Measurements from ENCODE around the gene FCAMR.

The FCAMR gene, protein sequence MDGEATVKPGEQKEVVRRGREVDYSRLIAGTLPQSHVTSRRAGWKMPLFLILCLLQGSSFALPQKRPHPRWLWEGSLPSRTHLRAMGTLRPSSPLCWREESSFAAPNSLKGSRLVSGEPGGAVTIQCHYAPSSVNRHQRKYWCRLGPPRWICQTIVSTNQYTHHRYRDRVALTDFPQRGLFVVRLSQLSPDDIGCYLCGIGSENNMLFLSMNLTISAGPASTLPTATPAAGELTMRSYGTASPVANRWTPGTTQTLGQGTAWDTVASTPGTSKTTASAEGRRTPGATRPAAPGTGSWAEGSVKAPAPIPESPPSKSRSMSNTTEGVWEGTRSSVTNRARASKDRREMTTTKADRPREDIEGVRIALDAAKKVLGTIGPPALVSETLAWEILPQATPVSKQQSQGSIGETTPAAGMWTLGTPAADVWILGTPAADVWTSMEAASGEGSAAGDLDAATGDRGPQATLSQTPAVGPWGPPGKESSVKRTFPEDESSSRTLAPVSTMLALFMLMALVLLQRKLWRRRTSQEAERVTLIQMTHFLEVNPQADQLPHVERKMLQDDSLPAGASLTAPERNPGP

DNA sequence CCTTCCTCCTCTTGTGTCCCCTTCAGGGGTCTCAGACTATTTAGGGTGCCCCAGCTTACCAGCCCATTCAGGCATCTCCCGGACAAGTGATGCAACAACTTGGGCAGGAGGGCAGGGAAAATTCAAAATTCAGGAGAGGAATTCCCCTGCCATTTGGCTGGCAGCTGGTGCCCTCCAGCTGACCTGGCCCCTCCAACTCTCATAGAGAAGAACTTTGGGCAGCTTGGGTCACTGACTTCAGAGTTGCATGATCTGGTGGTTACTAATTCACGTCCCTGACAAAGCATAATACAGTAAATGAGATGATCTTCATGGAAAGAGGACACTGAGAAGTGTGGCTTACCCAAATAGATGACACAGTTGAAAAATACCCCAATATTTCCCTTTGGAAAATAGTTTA lies at the start of gene FCAMR:
FCAMR (minus strand) TSS at position 15 of the 400 bp plus-strand sequence. CDS start 335 bp downstream, outside the sequence.
- Histone ChIP-seq H3K9me3 (ENCODE audit: control insufficient read depth in 1 of 2, low read length in 2 of 2) (no peaks in the 10 kb centered on the region), H3K4me1 (ENCODE audit: control insufficient read depth in 1 of 2, insufficient read depth in 2 of 2, low read length in 2 of 2) (peaks cover 83 to 89% of the 10 kb centered on the region in 2 donors), H3K27ac (ENCODE audit: low read depth, low read length) (peak within 1 kb of the TSS; percentile 76), H3K4me3 (ENCODE audit: low read depth in 1 of 2, low read length in 2 of 2) (peak within 1 kb of the TSS in 1 of 2 donors; percentile 31), H3K36me3 (ENCODE audit: control insufficient read depth in 1 of 2, insufficient read depth in 2 of 2, low read length in 2 of 2) (no peaks in the 10 kb centered on the region), H3K9ac (ENCODE audit: low read depth in 1 of 2, low read length in 2 of 2) (peak within 1 kb of the TSS in 1 of 2 donors; percentile 22), H3K27me3 (ENCODE audit: control insufficient read depth in 1 of 2, insufficient read depth in 2 of 2, low read length in 2 of 2) (no peaks in the 10 kb centered on the region)

DNA sequence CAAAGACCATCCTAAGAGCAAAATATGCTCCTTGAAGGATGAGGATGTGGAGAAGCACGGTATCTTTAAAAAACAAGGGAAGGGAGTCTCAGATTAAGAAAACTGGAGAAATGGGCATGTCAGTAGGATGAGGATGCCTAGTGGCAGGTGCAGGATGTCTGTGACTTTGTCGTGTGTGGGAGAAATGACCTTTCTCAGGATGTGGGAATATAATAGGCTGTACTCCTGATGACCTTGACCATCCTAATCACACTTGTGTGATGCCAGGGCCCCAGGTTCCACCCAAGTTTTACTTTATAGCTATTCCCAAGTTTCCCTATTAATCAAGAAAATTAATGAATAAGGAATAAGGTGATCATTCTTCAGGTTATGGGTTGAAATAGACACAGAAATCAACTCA lies 49.4 kb upstream of the FCAMR start:
- no peaks in the 10 kb centered on the region for H3K9me3 ChIP-seq (ENCODE audit: control insufficient read depth in 1 of 2, low read length in 2 of 2)
- H3K4me1 ChIP-seq (ENCODE audit: control insufficient read depth in 1 of 2, insufficient read depth in 2 of 2, low read length in 2 of 2): peaks cover 53 to 68% of the 10 kb centered on the region in 2 donors
- H3K36me3 ChIP-seq (ENCODE audit: control insufficient read depth in 1 of 2, insufficient read depth in 2 of 2, low read length in 2 of 2): peaks cover 8 to 25% of the 10 kb centered on the region in 2 donors
- H3K4me3 ChIP-seq (ENCODE audit: low read depth in 1 of 2, low read length in 2 of 2): no peak overlapping the region
- H3K9ac ChIP-seq (ENCODE audit: low read depth in 1 of 2, low read length in 2 of 2): no peak overlapping the region
- H3K27ac ChIP-seq (ENCODE audit: low read depth, low read length): no peak overlapping the region
- peaks cover 0 to 3% of the 10 kb centered on the region in 2 donors for H3K27me3 ChIP-seq (ENCODE audit: control insufficient read depth in 1 of 2, insufficient read depth in 2 of 2, low read length in 2 of 2)

DNA sequence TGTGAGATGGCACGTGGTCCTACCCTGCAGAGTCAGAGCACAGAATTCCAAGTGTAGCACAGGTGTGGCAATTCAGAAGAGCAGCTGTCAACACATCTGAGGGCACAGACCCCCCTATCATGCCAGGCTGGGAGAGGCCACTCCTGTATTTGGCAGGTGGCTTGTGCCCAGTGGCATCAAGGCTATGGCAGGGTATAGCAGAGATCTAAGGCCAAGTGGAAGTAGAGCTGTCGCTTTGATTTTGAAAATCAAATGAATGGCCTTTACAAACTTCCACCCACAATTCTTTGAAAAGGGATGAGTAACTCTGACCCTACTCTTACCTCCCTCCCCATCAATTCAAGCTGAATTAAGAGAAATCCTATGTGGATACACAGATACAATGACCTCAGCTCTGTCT lies 48.9 kb upstream of the FCAMR start:
- peaks cover 8 to 25% of the 10 kb centered on the region in 2 donors for H3K36me3 ChIP-seq (ENCODE audit: control insufficient read depth in 1 of 2, insufficient read depth in 2 of 2, low read length in 2 of 2)
- H3K4me3 ChIP-seq (ENCODE audit: low read depth in 1 of 2, low read length in 2 of 2): no peak overlapping the region
- no peaks in the 10 kb centered on the region for H3K9me3 ChIP-seq (ENCODE audit: control insufficient read depth in 1 of 2, low read length in 2 of 2)
- H3K27ac ChIP-seq (ENCODE audit: low read depth, low read length): no peak overlapping the region
- H3K9ac ChIP-seq (ENCODE audit: low read depth in 1 of 2, low read length in 2 of 2): no peak overlapping the region
- H3K4me1 ChIP-seq (ENCODE audit: control insufficient read depth in 1 of 2, insufficient read depth in 2 of 2, low read length in 2 of 2): peaks cover 48 to 63% of the 10 kb centered on the region in 2 donors
- peaks cover 0 to 3% of the 10 kb centered on the region in 2 donors for H3K27me3 ChIP-seq (ENCODE audit: control insufficient read depth in 1 of 2, insufficient read depth in 2 of 2, low read length in 2 of 2)

DNA sequence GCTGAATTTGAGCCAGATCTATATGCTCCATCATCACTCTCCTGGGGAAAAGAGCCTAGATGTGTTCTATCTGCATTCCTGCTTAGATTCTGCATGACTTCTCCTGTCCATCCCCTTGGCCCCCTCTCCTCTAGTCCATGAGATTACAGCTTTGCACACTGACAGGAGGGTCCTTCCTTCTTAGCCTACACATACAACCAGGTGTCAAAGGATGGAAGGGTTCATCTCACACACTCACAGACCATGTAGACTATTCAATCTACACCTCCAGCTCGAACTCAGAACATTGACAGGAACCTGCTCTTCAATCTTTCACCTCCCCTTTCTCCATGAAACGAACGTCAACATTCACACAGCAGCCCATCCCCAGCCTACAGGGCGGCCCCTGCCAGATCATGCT lies 48.4 kb upstream of the FCAMR start:
- H3K4me3 ChIP-seq (ENCODE audit: low read depth in 1 of 2, low read length in 2 of 2): no peak overlapping the region
- H3K4me1 ChIP-seq (ENCODE audit: control insufficient read depth in 1 of 2, insufficient read depth in 2 of 2, low read length in 2 of 2): peaks cover 43 to 59% of the 10 kb centered on the region in 2 donors
- H3K27ac ChIP-seq (ENCODE audit: low read depth, low read length): no peak overlapping the region
- H3K27me3 ChIP-seq (ENCODE audit: control insufficient read depth in 1 of 2, insufficient read depth in 2 of 2, low read length in 2 of 2): peaks cover 0 to 3% of the 10 kb centered on the region in 2 donors
- H3K9me3 ChIP-seq (ENCODE audit: control insufficient read depth in 1 of 2, low read length in 2 of 2): no peaks in the 10 kb centered on the region
- H3K9ac ChIP-seq (ENCODE audit: low read depth in 1 of 2, low read length in 2 of 2): no peak overlapping the region
- peaks cover 6 to 25% of the 10 kb centered on the region in 2 donors for H3K36me3 ChIP-seq (ENCODE audit: control insufficient read depth in 1 of 2, insufficient read depth in 2 of 2, low read length in 2 of 2)

DNA sequence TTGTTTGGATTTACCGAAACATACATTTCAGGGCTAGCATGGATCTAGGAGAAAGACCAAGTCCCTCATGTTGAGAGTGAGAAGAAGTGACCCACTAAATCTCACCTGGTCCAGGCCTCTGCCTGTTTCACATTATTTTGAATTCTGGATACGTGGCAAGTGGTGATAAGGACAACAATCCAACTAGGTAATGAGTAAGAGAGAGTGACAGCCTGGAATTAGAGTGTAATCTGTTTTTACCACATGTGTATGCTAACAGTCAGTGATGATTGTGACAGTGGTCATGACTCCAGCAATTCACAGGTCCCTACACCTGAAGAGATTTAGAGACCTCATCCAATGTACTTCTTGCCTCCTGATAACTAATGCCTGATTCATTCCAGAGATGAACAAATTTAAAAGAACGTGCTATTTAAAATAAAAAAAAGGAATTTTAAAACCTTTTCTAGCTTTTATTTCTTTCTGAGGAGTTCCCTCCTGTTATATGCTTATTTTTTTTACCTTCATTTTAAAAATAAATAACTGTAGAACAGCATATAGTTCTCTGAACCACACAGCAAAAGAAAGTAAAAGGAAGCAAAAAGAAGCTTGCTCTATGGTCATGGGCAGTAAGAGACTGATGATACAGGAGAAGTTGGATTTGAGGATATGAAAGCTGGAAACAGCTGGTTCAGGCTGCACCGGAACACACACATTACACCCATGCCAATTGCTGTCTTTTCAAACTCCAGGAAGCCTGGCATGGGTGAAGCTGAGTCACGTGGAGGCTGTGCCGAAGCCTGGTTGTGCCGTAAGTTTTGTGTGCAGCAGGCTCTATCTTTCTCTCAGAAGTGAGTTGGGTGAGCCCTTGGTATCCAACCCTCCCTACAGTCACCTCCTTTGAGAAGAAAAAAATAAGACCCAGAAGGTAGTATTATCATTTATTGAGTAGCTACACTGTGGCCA lies 47.6 kb upstream of the FCAMR start:
- Histone ChIP-seq H3K9me3 (ENCODE audit: control insufficient read depth in 1 of 2, low read length in 2 of 2) (no peaks in the 10 kb centered on the region), H3K9ac (ENCODE audit: low read depth in 1 of 2, low read length in 2 of 2) (no peak overlapping the region), H3K4me1 (ENCODE audit: control insufficient read depth in 1 of 2, insufficient read depth in 2 of 2, low read length in 2 of 2) (peaks cover 35 to 51% of the 10 kb centered on the region in 2 donors), H3K27me3 (ENCODE audit: control insufficient read depth in 1 of 2, insufficient read depth in 2 of 2, low read length in 2 of 2) (peaks cover 0 to 3% of the 10 kb centered on the region in 2 donors), H3K36me3 (ENCODE audit: control insufficient read depth in 1 of 2, insufficient read depth in 2 of 2, low read length in 2 of 2) (peaks cover 0 to 16% of the 10 kb centered on the region in 2 donors), H3K4me3 (ENCODE audit: low read depth in 1 of 2, low read length in 2 of 2) (no peak overlapping the region), H3K27ac (ENCODE audit: low read depth, low read length) (no peak overlapping the region)

DNA sequence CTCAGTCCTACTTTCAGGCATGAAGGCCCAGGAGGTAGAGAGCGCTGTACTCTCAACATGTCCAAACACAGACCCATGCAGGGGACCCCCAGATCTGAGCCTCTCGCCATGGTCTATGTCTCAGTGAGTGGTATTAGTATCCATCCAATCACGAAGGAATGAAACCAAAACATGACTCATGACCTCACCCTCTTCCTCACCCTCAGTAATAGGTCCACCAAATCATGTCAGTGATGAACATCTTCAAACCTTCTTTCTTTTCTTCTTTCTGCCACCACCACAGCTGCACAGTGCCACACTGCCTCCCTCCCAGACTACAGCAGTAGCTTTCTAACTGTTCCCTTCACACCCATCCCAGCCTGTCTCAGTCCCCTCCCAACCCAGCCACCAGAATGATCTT lies 45.5 kb upstream of the FCAMR start:
- H3K4me1 ChIP-seq (ENCODE audit: control insufficient read depth in 1 of 2, insufficient read depth in 2 of 2, low read length in 2 of 2): peaks cover 18 to 34% of the 10 kb centered on the region in 2 donors
- H3K36me3 ChIP-seq (ENCODE audit: control insufficient read depth in 1 of 2, insufficient read depth in 2 of 2, low read length in 2 of 2): no peaks in the 10 kb centered on the region
- H3K4me3 ChIP-seq (ENCODE audit: low read depth in 1 of 2, low read length in 2 of 2): no peak overlapping the region
- no peak overlapping the region for H3K27ac ChIP-seq (ENCODE audit: low read depth, low read length)
- H3K9ac ChIP-seq (ENCODE audit: low read depth in 1 of 2, low read length in 2 of 2): no peak overlapping the region
- no peaks in the 10 kb centered on the region for H3K9me3 ChIP-seq (ENCODE audit: control insufficient read depth in 1 of 2, low read length in 2 of 2)
- peaks cover 0 to 3% of the 10 kb centered on the region in 2 donors for H3K27me3 ChIP-seq (ENCODE audit: control insufficient read depth in 1 of 2, insufficient read depth in 2 of 2, low read length in 2 of 2)

DNA sequence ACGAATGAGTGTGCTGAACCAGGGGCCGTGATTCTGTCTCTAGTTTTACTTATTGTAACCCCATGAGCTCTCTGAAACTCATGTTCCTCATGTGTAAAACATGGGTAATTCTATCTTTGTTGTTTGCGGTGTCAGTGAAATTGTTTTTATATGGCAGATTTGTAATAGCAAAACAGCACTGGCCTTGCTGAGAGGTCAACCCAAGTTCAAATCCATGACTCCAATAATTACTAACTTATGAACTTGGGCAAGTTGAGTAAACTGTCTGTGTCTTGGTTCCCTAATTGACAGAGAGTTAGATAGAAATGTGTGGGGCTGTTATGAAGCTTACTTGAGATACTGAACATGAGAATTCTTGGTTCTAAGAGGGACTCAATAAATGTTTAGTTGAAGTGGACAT lies 44.5 kb upstream of the FCAMR start:
- Histone ChIP-seq H3K27ac (ENCODE audit: low read depth, low read length) (no peak overlapping the region), H3K9me3 (ENCODE audit: control insufficient read depth in 1 of 2, low read length in 2 of 2) (no peaks in the 10 kb centered on the region), H3K4me1 (ENCODE audit: control insufficient read depth in 1 of 2, insufficient read depth in 2 of 2, low read length in 2 of 2) (peaks cover 16 to 34% of the 10 kb centered on the region in 2 donors), H3K9ac (ENCODE audit: low read depth in 1 of 2, low read length in 2 of 2) (no peak overlapping the region), H3K4me3 (ENCODE audit: low read depth in 1 of 2, low read length in 2 of 2) (no peak overlapping the region), H3K36me3 (ENCODE audit: control insufficient read depth in 1 of 2, insufficient read depth in 2 of 2, low read length in 2 of 2) (no peaks in the 10 kb centered on the region), H3K27me3 (ENCODE audit: control insufficient read depth in 1 of 2, insufficient read depth in 2 of 2, low read length in 2 of 2) (peaks cover 0 to 3% of the 10 kb centered on the region in 2 donors)

DNA sequence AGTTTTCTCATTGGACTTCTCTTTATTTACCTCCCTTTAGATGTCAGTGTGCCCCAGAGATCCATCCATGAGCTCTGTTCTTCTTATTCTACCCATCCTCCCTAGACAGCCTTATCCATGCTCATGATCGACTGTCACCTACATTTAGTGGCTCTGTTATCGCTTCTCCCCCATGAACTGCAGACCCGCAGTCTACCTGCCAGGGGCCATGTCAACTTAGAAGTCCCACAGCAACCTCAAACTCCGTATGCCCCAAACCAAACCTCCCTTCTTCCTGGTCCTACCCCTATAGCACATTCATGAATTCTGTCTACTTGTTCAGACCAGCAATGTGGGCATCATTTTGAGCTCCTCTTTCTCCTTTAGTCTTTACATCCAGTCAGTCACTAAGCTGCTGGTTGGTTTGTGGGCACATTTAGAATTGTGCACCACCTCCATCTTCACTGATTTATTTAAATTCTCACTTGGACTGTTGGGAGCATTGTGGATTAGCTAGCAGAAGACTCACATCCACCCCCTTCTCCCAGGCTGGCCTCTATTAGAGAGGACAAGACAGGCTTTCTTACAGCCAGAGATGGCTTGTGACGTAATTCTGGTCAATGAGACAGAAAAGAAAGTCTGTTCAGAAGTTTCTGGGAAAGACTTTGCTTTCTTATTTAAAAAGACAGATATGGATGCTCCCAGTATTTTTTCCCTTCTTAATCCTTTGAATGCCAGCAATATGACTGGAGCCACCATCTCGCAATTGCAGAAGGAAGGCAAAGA lies 43.2 kb upstream of the FCAMR start:
- Histone ChIP-seq H3K9me3 (ENCODE audit: control insufficient read depth in 1 of 2, low read length in 2 of 2) (no peaks in the 10 kb centered on the region), H3K27ac (ENCODE audit: low read depth, low read length) (no peak overlapping the region), H3K4me1 (ENCODE audit: control insufficient read depth in 1 of 2, insufficient read depth in 2 of 2, low read length in 2 of 2) (peaks cover 20 to 34% of the 10 kb centered on the region in 2 donors), H3K4me3 (ENCODE audit: low read depth in 1 of 2, low read length in 2 of 2) (no peak overlapping the region), H3K27me3 (ENCODE audit: control insufficient read depth in 1 of 2, insufficient read depth in 2 of 2, low read length in 2 of 2) (no peaks in the 10 kb centered on the region), H3K36me3 (ENCODE audit: control insufficient read depth in 1 of 2, insufficient read depth in 2 of 2, low read length in 2 of 2) (no peaks in the 10 kb centered on the region), H3K9ac (ENCODE audit: low read depth in 1 of 2, low read length in 2 of 2) (no peak overlapping the region)

DNA sequence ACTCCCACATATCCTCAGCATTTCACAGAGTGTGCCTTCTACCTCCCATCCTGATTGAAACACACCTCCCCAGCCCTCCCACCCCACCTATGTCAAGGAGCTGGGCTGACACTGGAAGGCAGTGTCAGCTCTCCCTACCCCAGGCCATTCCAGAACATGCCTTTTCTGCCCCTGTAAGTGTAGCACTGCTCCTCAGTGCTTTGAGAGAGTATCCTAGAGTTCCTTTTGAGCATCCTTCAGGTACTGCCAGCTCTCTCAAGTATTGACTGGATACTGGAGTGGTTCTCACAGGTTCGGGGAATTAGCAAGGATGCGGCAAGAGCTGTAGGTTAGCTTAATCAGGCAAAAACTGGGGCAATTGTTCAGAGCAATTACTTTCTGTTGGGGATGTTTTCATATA lies 40.5 kb upstream of the FCAMR start:
- Histone ChIP-seq H3K4me3 (ENCODE audit: low read depth in 1 of 2, low read length in 2 of 2) (no peak overlapping the region), H3K27me3 (ENCODE audit: control insufficient read depth in 1 of 2, insufficient read depth in 2 of 2, low read length in 2 of 2) (no peaks in the 10 kb centered on the region), H3K9ac (ENCODE audit: low read depth in 1 of 2, low read length in 2 of 2) (no peak overlapping the region), H3K4me1 (ENCODE audit: control insufficient read depth in 1 of 2, insufficient read depth in 2 of 2, low read length in 2 of 2) (peaks cover 39 to 52% of the 10 kb centered on the region in 2 donors), H3K27ac (ENCODE audit: low read depth, low read length) (no peak overlapping the region), H3K36me3 (ENCODE audit: control insufficient read depth in 1 of 2, insufficient read depth in 2 of 2, low read length in 2 of 2) (no peaks in the 10 kb centered on the region), H3K9me3 (ENCODE audit: control insufficient read depth in 1 of 2, low read length in 2 of 2) (no peaks in the 10 kb centered on the region)

Data from duodenal mucosa (tissue), 2 donors.